Retinal pigment epithelial cell (primary cell): ENCODE results near the gene PPP2R5D.
"Not testable (repeated sequence)": the region's sequence is repeated elsewhere in the genome, so short reads cannot be mapped to it uniquely, and the experiment has no call there.

Experiments used
- DNase-seq: peaks from one replicate; pipeline ENCODE4 v3.0.0-alpha.2; 2010; ENCODE audit warnings: low read depth
- H3K4me3 ChIP-seq: 2 replicates; pipeline ENCODE4 v1.5.1; 2011; ENCODE audit warnings: mild to moderate bottlenecking, low read length, control low read depth, moderate library complexity
- TF ChIP-seq, protein P1 (sequence below): conservative IDR thresholded peaks from 2 replicates; pipeline ENCODE4 v1.5.1; 2011; ENCODE audit warnings: low read depth, low read length, control low read depth, inconsistent platforms

The PPP2R5D gene

DNA sequence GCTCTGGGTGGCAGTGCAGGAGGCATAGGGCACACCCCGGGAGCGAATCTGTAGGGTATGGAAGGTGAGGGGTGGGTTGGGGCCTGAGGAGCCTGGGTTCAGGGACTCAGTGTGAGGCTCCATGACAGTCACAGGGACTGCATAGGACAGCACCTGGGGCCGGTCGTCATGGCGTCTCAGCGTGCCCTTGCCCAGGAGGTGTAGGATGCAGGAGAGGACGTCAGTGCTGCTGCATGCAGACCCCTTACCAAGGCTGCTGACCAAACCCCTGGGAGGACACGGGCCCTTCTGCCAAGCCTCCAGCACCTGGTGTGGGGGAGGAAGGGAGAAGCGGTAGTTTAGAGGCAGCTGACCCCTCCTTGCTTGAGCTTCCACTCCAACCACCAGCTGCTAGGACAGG, 53.3 kb downstream of the PPP2R5D start:
- no peak for DNase-seq
- no peak overlapping the region for H3K4me3 ChIP-seq

DNA sequence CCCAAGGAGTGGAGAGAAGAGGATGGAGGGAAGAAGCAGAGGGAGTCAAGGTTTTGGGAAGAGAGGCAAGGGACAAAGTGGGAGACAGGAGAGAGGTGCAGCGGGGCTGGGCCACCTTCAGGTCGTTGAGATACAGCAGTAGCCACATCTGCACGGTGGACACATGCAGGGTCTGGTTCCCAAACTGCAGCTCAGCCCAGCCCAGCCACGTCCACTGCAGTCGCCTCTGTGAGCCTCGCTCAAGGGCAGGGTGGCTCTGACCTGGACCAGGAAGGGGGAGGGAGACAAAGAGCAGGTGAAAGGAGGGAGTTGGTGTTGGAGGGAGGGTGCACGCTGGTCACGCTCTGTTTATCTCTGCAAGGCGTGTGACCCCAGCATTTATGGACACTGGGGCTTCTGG, 54.4 kb downstream of the PPP2R5D start:
- TF ChIP-seq, protein P1, sequence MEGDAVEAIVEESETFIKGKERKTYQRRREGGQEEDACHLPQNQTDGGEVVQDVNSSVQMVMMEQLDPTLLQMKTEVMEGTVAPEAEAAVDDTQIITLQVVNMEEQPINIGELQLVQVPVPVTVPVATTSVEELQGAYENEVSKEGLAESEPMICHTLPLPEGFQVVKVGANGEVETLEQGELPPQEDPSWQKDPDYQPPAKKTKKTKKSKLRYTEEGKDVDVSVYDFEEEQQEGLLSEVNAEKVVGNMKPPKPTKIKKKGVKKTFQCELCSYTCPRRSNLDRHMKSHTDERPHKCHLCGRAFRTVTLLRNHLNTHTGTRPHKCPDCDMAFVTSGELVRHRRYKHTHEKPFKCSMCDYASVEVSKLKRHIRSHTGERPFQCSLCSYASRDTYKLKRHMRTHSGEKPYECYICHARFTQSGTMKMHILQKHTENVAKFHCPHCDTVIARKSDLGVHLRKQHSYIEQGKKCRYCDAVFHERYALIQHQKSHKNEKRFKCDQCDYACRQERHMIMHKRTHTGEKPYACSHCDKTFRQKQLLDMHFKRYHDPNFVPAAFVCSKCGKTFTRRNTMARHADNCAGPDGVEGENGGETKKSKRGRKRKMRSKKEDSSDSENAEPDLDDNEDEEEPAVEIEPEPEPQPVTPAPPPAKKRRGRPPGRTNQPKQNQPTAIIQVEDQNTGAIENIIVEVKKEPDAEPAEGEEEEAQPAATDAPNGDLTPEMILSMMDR = no peak
- no peak for DNase-seq
- no peak overlapping the region for H3K4me3 ChIP-seq

More for the DNA sequence above, 53.3 kb downstream of the PPP2R5D start:
- TF ChIP-seq, protein P1 = no peak

DNA sequence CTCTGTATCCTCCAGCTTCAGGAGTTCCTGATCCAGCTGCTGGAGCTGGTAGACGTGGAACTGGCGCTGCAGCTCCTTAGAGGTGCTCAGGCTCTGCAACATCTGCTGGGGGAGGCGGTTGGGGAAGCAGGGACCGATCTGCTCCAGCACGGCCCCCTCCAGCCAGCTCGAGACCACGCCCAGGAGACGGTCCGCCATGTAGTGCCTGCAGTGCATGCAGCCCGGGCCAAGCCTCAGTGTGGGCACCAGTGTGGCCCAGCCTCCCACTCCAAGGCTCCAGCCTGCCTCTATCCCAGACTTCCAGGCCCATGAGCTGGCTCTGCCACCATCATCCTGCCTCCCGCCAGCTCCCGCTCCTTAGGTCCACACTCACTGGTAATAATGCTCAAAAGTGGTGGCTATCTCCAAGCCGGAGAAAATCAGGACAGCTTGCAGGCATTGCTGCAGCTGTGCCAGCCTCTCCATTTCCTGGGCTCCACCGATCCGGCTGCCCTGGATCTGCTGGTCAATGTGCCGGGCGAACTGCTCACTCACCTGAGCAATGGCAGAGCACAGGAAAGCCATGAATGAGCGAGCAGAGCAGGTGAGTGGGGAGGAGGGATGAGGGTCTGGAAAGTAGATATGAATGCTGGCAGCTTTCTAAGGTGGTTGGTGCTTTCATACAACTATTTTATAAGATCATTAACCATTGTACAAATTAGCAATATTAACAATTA, 56.3 kb downstream of the PPP2R5D start:
- no peak for DNase-seq
- no peak overlapping the region for H3K4me3 ChIP-seq
- TF ChIP-seq, protein P1 = no peak

DNA sequence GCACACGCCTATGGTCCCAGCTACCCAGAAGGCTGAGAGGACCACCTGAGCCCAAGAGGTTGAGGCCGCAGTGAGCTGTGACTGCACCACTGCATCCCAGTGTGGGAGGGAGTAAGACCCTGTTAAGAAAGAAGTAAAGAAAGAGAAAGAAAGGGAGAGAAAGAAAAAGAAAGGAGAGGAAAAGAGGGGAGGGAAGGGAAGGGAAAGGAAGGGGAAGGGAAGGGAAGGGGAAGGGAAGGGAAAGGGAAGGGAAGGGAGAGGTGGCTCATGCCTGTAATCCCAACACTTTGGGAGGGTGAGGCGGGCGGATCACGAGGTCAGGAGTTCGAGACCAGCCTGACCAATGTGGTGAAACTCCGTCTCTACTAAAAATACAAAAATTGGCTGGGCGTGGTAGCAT, 57.1 kb downstream of the PPP2R5D start:
- H3K4me3 ChIP-seq, DNase-seq: not testable (repeated sequence)

DNA sequence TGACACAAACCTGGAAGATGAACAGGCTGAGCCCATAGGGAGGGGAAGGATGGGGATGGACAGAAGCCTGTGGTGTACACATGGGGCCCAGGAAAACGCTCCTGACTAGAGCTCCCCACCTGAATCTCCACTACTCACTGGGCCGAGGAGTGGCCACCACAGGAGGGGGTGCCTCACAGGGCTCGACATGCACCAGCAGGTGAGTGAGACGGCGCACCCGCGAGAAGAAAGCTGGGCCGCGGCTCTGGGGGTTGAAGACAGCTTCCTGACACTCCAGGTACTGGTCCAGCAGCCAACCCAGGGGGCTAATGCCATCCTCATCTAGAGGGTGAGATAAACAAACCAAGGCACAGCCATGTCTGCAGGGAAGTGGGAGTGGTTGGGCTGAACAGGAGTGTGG, 58.9 kb downstream of the PPP2R5D start:
- TF ChIP-seq, protein P1 = no peak
- no peak for DNase-seq
- H3K4me3 ChIP-seq = no peak overlapping the region

DNA sequence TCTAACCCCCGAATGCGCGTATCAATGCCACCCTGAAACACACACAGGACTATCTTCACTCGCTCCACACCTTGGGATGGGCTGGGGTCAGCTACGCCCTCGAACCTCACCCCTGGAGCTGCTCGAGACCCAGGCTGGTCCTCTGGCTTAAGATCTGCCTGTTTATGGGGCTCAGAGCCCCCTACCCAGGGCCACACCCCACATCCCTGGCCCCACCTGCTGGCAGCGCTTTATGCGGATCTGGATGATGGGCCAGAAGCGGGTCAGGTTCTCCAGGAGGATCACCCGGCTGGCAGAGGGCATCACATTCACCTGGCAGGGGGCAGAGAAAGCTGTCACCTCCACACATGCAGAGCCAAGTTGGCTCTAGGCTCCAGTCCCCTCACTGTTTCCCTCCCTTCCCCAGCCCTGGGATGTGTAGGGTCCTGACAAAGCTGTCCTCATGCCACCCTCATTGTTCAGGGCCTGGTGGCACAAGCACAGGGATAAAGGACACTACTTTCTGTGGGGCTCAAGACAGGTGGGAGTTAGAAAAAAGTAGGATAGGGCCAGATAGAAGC, 61.1 kb downstream of the PPP2R5D start:
- TF ChIP-seq, protein P1 = no peak
- DNase-seq = no peak
- H3K4me3 ChIP-seq = no peak overlapping the region

DNA sequence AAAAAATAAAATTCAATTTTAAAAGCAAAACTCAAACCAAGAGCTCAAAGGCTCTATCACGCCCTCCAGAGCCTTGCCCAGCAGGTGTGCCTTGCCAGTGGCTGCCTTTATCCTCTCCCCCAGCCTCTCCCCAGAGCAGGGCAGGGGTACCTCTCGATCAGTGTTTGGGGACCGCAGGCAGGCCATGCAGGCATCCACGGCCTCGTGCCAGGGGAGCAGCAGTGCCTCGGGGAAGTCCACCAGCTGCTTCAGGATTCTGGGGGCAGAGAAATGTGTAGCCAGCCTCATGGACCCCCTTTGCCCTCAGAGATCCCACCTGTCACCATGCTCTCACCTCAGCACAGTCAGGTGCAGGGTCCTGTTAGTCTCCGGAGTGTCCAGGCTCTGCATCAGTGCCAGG, 63.6 kb downstream of the PPP2R5D start:
- no peak overlapping the region for H3K4me3 ChIP-seq
- TF ChIP-seq, protein P1 = no peak
- DNase-seq = no peak
